GM20431 (cell line): ENCODE data around the gene DNAI1.

Experiments
- in situ Hi-C: fragments of 300-500 bp; cut with MseI, MboI; formaldehyde crosslinking; loops from one replicate; pipeline ENCODE4 v1.15.0; 2020; ENCODE audit warnings: low sequenced_read_pairs; ENCODE audit not compliant: unreplicated experiment

Gene DNAI1

DNA sequence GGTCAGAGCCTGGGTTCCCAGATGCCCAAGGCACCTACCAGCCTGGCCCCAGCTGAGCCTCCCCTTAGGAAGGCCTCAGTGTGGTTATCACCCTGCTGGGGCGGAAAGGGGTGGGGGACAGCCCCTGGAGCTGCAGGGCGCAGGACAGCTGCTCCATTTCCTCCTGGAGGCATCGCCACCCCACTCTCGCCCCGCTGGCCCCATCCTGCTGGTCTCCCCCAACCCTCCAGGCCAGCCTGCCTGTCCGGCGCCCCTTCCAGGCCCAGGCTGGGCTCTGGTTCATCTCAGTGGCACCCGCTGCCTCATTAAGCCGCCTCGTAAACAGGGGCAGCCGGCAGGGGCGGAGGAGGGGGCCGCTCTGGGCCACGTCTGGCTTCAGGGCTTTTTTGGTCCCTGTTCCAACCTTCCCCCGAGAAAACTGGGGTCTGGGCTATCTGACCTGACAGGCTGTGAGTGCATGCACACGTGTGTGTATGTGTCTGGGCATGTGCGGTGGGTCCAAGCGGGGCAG, 95.0 kb downstream of the DNAI1 start:
- in situ Hi-C loops: no loop called here

- in situ Hi-C loops: no loop called here
Observed at GRCh38 chr9:34554211-34555001, 95.8 kb downstream of the DNAI1 start.

DNA sequence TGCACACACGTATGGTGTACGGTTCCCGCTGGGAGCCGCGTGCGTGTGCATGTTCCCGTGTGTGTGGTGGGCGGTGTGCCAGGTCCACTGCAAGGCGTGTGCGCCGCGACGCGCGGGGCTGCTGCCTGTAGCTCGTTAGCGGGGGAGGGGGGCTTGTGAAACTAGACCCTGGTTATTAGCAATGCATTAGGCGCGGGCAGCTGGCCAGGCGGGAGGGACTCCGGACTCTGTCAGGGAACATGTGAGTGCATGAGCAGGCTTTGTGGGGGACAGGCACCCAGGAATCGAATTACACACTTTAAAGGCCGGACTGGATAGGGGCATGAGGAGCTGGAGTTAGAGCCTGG, 96.4 kb downstream of the DNAI1 start:
- in situ Hi-C loops: no loop called here

DNA sequence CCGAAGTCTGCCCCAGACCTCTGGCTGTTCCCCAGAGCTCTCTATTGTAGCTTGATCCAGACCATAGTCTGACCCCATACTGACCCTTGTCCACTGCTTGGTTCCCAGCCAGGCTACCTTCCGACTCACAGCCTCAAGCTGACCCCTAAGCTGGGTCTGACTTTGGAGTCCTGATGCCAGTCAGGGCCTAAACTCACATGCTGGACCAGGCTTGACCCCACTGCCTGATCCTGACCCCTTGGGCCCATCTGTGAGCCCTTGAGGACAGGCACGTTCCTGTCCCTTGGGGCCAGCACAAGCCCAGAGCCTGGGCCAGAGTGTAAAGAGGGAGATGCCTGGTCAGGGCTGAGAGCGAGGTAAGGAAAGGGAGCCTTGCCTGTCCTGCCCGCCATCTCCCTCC, 96.9 kb downstream of the DNAI1 start:
- in situ Hi-C loops: no loop called here

DNA sequence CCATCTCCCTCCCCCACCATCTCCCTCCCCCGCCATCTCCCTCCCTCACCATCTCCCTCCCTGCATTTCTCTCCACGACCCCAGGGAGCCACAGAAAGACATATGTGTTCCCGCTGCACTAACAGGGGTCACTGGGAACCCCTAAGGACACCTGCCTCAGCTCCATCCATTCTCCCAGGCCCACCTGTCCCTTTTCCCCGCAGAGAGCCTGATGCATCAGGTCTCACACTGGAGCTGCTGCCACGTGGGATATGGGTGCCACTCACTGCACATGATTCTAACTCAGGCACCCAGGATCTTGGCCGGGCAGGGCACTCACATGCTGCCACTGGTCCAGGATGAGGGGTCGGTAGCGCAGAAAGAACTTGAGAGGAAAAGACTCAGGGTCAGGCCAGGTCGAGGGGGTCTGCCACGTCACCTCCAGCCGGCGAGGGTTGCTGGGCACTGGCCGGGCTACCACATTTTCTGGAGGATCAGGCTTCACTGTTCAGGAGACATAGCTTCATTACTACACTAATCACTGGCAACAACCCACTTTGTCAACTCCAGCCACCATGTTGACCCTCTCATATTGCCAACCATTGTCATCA, 97.4 kb downstream of the DNAI1 start:
- in situ Hi-C loops: no loop called here

DNA sequence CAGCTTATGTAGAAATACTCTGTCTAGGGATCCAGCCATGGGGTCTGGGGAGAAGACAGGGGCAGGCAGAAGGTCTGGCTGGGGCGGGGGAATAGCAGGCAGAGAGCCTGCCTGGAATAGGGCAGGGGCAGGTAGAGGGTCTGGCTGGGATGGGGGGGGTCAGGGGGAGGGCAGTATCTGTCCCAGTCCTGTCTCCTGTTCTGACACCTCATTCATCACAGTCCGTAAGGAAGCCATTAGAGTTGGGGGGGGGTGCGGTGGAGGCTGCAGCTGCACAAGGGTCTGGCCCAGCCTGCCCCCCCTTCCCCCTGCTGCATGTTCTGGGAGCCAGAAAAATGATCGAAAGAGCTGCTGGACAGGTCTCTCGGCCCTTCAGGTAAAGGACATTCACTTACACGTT, 98.3 kb downstream of the DNAI1 start:
- in situ Hi-C loops: no loop called here

DNA sequence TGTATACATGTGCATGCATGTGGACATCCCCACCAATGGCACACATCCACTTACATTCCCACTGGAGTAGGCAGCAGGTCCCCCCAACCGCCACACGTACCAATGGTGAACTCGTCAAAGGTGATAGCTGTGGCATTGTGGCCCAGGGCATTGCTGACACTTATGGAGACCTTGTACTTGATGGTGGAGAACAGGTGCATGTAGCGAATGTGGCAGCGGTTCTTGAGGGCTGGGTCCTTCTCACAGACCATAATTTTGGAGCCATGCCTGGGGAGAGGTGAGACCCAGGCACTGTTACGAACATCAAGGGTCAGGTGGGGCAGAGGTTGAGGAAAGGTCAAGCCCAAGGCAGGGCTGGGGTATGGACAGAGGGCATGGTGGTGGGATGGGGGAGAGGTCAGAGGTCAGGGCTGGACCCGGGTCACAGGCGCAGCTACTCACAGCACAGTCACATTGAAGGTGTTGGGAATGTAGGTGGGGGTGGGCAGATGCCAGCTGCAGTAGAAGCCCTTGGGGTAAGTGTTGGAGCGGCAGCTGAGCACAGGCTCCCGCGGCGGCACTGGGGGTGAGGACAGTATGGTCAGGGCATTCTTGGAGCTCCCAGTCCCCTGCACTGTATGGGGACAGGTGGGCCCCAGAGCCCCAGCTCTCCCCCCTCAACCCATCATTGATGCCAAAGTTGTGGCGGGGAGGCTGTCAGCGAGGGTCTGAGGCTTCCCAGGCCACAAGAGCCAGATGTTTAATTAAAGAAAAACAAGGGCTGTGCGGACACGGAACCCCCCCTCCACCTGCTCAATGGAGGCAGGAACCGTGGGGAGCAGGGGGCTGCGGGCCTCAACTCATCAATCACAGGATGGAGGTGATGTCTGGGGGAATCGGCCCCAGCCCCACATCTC, 99.1 kb downstream of the DNAI1 start:
- in situ Hi-C loops: no loop called here

DNA sequence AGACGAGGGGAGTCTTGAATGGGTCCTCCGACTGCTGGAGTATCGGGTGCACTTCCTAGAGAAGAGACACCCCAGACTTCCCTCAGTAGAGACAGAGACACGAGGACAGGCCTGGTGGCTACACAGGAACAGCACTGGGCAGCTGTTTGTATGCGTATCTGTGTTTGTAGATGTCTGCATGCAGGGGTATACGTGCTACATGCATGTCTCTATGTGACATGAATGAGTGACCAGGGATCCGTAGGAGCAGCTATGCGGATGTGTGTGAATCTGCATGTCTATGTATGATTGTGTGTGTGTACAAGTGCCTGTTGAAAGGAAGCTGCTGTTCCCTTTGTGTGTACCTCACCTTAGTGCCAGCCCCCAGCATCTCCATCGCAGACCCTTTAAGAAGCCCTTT, 99.8 kb downstream of the DNAI1 start:
- in situ Hi-C loops: no loop called here

DNA sequence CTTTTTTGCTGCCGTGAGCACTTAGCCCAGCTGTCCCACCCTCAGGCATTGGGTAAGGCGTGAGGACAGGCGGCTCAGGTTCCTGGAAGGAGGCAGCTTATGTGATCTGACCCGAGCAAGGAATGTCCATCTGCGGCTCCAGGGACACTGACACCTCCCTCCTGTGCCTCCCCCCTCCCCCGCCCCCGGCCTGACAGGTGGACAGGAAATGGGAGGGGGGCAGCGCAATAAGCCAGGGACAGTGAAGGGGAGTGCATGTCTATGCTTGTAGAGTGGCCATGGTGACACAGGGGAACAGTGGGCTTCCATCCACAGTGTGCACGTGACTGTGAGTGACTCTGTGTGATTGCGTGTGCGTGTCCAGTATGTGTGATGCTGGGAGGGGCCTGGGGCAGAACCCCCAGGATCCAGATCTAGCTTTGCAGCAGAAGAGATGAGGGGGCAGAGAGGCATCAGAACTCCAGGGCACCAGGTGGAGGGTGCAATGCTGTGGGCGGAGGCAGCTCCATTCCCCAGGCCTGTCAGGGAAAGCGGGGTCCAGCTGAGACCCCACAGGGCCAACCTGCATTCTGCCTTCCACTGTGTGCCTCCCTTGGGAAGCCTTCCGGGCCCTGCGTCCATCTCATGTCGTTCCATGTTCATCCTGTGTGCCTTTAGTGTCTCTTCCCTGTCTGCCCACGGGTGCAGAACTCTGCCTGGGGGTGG, 100.5 kb downstream of the DNAI1 start:
- in situ Hi-C loops: no loop called here

DNA sequence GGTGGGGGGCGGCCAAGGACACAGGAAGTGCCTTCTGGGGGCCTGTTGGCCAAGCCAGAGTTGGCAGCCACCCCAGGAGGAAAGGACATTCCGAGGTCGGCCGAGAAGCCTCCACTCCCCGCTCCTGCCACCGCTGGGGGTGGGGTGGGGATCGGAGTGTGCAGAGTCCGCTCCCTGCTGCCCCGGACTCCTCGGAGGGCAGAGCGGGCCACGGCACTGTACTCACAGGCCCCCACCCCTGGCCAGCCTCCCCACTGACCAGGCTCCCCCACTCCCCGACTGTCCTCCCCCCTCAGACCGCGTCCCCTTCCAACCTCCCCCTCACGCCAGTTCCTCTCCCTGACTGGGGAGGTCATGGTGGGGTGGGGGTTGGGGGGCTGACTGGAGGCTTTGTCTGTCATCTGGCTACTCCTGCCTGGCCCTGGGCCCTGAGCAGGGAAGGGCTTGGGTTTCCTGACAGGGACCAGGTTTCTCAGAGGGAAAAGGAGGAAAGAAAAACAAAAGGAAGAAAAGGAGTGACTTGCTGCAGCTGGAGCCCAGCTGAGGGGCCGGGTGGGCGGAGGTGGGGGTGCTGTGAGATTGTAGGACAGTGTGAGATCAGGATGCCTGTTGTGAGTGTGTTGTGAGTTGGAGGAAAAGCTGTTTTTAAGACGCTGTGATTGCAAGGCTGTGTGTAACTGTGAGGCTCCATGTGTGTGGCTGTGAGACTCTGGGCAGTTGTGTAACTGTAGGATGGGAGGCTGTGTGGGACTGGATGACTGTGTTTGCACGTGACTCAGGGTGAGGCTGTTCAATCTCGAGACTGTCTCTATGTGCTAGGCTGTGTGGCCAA, 101.2 kb downstream of the DNAI1 start:
- in situ Hi-C loops: no loop called here

GRCh38 chr9:34560599-34561214, 102.1 kb downstream of the DNAI1 start:
- in situ Hi-C loops: no loop called here

DNA sequence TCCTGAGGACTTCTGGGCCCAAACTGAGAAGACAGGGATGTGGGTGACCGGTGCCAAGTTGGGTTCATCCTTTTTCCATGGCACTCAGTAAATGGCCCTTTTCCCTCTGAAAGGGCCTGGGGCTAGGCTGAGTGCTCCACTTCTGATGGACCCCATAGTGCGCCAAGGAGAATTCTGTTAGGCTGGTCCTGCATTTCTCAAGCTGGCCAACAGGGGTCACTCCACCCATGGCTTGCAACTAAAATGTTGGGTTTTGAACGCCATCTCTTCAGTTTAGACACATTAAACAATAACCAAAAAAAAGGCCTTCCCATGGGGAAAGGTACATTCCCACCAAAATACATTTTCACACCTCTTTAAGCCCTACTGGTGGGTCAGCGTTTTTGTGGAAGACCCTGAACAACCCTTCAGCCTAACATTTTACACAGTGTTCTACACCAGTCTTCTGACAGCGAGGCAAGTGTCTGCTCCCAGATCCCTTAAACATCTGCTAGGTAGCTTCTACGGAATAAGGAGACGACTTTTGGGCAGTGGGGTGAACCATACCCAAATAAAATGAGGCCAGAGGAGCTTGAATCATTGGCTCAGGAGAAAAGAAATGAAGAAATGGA, 103.6 kb downstream of the DNAI1 start:
- in situ Hi-C loops: no loop called here

GRCh38 chr9:34563262-34563661, 104.7 kb downstream of the DNAI1 start:
- in situ Hi-C loops: no loop called here

DNA sequence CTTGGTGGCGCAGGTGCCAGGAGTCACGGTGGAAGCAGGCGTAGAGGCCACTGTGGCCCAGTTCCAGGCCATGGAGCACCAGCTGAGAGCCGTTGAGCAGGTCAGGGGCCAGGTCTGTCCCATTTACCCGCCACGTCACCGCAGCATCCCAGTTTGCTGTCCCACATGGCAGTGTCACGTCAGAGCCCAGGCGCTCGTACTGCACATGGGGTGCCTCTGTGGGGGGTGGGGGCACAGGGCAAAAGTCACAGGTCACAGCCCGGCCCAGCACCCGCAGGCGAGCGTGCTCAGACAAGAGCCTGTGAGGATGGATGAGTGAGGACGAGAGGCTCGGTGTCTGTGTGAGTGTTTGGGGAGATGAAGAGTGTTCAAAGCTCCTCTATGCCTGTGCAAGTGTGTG, 106.0 kb downstream of the DNAI1 start:
- in situ Hi-C loops: no loop called here

DNA sequence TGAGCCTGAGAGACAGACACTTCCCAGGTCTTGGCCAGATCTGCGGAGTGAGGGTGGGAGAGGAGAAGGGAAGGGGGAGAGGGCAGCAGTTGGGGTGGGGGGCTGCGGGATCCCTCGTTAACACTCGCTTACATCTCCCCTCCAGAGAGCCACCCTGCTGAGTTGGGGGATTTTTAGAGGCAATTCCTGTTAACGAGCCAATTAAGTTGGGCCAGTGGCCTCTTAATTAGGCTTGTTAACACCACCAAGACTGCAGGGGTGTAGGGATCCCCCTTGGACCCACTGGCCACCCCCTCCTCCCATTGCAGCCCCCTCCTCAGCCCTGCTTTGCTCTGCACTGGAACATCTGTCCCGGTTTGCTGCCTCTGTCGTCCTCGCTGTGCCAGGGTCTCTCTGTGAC, 107.3 kb downstream of the DNAI1 start:
- in situ Hi-C loops: no loop called here

GRCh38 chr9:34566322-34566721, 107.7 kb downstream of the DNAI1 start:
- in situ Hi-C loops: no loop called here

GRCh38 chr9:34566972-34567371, 108.4 kb downstream of the DNAI1 start:
- in situ Hi-C loops: no loop called here

DNA sequence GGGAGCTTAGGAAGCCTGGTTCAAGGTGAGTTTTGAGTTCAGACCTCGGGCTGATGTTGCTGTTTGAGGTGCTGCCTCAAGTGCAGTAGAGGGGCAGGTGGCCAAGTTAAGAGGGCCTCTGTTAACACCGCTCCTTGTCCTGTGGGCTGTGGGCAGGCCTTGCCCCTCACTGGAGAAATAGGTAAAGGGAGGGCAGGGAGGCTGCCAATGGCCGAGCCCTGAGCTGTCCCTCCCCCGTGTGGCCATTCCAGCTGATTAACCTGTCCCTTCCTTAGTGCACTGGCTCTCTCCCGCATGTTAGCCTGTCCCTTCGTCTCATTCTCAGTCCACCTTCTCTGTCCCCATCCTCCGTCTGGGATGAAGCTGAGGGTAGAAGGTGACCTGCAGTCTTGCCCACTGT, 109.5 kb downstream of the DNAI1 start:
- in situ Hi-C loops: no loop called here

GRCh38 chr9:34568774-34569173, 110.2 kb downstream of the DNAI1 start:
- in situ Hi-C loops: no loop called here
